Measurements from ENCODE around the gene PHAX.

DNA sequence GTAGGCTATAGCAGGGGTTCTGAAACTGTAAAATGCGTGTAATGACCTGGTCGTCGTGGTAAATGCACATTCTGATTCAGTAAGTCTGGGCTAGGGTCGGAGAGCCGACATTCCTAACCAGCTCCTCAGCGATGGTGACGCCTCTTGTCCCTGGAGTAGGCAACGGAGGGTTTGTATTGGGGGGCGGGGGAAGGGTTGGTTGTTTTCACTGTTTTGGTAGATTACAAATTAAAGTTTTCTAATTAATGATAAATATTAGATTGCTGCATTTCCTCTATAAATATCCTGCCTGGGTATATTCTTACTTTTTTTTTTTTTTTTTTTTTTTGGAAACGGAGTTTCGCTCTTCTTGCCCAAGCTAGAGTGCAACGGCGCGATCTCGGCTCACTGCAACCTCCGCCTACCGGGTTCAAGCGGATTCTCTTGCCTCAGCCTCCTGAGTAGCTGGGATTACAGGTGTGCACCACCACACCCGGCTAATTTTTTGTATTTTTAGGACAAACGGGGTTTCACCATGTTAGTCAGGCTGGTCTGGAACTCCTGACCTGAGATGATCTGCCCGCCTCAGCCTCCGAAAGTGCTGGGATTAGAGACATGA, 5.2 kb upstream of the PHAX start:
- no peak for TF ChIP-seq CTCF (IDR thresholded peaks at IDR 0.05)
- TF ChIP-seq POLR2A (IDR thresholded peaks at IDR 0.05) = no peak

All from uterus (tissue), 2 donors.